GM08714 (cell line): ENCODE data around the gene LPAR6.
"Not testable (repeated sequence)": the region's sequence is repeated elsewhere in the genome, so short reads cannot be mapped to it uniquely, and the experiment has no call there.

Experiments
- H3K4me3 ChIP-seq: fragments of 200-500 bp; sonication (Bioruptor generic); 2 replicates; pipeline ENCODE4 v1.5.1; 2014; ENCODE audit warnings: mild to moderate bottlenecking, low read length, inconsistent platforms
- ZNF274 ChIP-seq: IDR thresholded peaks from 2 replicates; pipeline ENCODE4 v1.6.1; 2012; ENCODE audit warnings: mild to moderate bottlenecking, low read depth, low read length

Gene LPAR6, protein sequence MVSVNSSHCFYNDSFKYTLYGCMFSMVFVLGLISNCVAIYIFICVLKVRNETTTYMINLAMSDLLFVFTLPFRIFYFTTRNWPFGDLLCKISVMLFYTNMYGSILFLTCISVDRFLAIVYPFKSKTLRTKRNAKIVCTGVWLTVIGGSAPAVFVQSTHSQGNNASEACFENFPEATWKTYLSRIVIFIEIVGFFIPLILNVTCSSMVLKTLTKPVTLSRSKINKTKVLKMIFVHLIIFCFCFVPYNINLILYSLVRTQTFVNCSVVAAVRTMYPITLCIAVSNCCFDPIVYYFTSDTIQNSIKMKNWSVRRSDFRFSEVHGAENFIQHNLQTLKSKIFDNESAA

DNA sequence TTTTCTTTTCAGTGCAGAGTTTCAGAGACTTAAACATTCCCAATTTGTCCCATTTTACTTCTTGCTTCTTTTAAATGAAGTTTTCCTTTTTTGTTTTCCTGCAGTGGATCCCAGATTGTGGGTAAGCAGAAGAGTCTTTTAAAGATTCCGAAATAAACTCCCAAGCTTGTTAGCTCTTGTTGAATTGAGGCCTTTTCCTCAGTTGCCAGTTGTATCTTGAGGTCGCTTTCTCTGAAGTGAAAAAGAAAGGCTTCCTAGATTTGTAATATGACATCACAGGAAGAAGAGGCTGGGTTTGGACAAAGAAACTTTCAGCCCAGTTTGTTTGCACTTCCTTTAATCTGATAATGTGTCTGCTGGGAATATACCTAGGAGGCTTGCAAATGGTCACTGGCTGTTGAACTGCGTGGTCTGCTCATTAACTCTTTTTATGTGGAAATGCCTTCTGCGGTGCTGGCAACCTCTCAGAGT, at the start of gene LPAR6:
TSS of gene LPAR6 (minus strand) at position 233 of the 471 bp plus-strand sequence. CDS start 690 bp downstream, outside the sequence.
- peak within 1 kb of the TSS; percentile 82 for H3K4me3 ChIP-seq

DNA sequence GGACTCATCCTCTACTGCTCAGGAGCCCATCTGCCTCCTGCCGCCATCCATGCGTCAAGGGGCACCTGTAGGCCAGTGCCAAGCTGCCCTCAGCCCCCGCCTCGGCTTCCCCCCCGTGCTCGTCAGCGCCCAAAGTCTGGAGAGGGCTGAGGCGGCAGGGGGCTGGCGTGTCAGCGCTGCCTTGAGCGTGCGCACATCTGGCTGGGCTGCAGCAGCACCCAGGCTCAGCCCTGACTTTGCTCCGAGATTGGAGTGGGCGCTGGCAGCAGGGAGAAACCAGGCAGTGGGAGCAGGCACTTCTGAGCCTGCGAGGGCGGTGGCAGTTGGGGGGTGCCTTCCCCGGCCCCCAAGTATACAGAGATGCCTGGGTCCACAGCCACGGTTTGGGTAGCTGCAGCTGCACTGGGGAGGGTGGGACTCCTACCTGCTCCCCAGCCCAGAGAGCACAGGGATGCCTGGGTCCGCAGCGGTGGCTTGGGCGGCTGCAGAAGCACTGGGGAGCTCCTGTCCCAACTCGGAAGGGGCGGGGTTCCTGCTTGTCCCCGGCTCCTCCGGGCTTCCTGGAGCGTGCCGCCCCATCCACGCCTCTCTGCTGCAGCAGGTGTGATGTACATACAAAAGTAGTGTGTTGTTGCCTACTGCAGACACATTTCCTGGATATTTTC, 44.8 kb upstream of the LPAR6 start:
- no peak for TF ChIP-seq ZNF274
- H3K4me3 ChIP-seq = no peak overlapping the region

More for the DNA sequence above, at the start of gene LPAR6:
- no peak for TF ChIP-seq ZNF274

DNA sequence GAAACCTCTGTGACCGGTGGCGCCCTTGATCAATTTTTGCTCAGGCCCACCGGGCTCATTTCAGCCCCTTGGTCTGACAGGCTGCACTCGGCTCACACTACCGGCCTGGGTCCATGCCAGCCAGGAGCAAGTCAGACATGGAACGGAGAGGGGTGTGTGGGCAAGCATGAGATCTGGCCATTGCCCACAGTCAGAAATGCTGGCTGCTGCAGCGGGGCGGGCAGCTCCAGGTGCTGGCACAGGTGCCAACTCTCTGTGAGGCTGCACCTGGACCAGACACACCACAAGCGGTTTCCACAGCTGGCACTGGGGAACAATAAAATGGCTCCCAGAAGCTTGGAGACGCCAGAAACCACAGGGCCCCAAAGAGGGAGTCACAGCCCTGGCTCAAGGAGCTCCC, 43.6 kb upstream of the LPAR6 start:
- no peak overlapping the region for H3K4me3 ChIP-seq
- TF ChIP-seq ZNF274 = no peak

DNA sequence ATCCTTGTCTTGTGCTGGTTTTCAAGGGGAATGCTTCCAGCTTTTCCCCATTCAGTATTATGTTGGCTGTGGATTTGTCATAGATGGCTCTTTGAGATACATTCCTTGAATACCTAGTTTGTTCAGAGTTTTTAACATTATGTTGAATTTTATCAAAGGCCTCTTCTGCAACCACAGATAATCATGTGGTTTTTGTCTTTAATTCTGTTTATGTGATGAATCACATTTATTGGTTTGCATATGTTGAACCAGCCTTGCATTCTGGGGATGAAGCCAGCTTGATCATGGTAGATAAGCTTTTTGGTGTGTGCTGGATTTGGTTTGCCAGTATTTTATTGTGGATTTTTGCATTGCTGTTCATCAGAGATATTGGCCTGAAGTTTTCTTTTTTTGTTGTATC, 38.3 kb upstream of the LPAR6 start:
- not testable (repeated sequence) for H3K4me3 ChIP-seq

DNA sequence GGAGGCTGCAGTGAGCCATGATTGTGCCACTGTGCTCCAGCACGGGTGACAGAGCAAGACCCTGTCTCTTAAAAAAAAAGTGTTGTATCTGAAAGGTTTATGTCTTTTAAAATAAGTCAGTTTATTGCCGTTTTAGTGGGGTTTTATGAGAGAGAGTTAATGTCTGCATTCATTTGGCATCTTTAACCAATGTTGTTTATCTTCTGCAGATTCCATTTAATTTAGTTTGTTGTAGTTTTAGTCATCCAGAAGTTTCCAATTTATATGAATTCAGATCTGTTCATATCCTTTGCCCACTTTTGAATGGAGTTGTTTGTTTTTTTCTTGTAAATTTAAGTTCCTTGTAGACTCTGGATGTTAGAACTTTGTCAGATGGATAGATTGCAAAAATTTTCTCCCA, 36.7 kb upstream of the LPAR6 start:
- H3K4me3 ChIP-seq = no peak overlapping the region
- no peak for TF ChIP-seq ZNF274

DNA sequence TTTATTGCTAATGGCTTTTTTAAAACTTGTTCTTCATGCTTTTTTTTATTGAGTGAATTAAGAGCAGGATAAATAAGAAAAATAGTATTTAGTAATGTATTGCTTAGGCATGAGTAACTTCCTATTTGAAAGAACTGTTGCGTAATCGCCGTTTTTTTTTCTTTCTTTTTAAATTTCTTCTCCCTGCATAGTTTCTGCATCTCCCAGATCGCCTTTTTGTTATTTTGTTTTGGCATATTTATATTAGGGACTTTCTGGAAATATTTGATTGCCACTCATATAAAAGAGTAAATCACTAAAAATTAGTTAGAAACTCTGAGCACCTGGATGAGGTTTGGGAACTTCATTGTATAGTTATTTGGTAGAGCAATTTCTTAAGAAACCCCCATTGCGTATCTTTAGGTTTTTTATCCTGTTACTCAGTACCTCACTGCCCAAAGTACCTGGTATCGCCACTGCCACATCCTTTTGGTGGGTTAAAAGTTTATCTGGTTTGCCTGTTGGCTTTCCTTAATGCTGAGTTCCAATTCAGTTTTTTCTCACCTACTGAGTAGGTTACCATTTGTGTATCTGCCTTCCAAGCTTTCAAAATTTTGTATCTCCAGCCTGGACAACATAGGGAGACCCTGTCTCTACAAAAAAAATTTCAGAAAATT, 36.2 kb upstream of the LPAR6 start:
- no peak overlapping the region for H3K4me3 ChIP-seq
- no peak for TF ChIP-seq ZNF274

DNA sequence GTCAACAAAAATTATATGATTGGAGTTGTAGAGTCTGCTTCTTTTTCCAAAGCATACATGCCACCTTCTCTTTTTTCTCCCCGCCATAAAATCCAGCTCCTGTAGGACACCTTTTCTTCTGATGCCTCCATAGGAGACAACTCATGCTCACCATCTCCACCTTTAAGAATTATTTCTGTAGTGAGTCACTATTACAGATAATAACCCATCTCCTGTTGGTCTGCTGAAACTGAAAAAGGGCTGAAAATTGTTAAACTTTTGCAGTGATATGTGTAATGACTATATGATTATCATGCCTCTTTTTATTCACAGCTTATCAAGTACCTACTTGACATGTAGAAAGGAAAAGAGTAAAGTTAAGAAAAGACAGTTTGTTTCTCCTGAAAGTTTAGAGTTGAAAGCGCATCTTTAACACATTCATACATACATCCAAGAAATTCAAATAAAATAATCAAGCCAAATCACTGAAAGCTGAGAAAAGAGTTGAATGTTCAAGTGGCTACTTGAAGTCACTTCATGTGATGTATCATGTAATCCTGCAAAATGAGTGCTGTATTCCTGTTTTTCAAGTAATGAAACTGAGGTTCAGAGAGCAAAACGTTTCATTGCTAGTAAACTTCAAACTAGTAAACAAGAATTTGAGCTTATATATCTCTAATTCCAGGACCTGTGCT, 35.5 kb upstream of the LPAR6 start:
- TF ChIP-seq ZNF274 = no peak
- no peak overlapping the region for H3K4me3 ChIP-seq

DNA sequence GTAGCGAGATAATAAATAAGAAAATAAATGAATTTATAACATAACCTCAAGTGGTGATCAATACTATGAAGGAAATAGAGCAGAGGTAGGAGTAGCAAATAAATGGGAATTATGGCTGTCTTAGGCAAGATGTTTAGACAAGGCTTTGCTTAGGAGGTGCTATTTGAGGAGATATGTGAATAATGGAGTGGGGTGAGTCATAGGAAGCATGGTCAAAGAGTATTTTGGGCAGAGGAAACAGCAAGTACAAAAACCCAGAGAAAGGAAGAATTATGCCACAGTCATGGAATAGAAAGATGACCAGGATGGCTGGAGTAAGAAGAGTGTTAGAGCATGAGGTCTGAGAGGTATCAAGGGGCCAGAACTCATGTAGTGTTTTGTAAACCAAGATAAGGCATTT, 33.6 kb upstream of the LPAR6 start:
- no peak for TF ChIP-seq ZNF274
- H3K4me3 ChIP-seq = no peak overlapping the region

DNA sequence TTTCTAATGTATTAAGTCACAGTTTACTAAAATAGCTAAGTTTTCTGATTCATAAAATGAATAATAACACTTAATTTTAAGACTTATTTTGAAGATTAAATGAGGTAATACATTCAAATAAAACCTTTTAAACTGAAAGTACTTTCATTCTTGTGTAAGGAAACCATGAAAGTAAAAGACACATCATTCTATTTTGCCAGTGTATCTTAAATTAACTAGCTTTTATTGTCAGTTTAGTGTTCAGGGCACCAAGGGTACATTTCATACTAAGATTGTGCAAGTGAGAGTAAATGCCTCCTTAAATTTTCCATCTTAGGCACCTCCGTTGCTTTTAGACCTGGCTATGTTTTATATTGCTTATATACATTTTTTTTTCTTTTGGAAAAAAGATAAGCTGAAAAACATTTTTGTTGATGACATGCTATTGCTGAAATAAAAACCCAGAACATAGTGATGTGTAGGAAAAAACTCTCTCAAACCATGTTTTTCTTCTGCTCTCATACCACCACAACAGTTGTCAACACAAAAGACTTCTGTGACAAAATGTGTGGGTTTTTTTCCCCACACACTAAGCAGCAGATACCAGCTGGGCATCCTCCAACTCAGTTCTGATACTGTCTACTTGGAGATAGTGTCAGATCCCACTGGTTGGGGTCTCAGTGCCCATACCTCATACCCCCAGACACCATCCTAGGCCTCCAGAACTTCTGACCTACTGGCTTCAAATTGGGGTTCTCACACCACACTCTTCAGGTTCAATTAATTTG, 30.7 kb upstream of the LPAR6 start:
- TF ChIP-seq ZNF274 = no peak
- no peak overlapping the region for H3K4me3 ChIP-seq

DNA sequence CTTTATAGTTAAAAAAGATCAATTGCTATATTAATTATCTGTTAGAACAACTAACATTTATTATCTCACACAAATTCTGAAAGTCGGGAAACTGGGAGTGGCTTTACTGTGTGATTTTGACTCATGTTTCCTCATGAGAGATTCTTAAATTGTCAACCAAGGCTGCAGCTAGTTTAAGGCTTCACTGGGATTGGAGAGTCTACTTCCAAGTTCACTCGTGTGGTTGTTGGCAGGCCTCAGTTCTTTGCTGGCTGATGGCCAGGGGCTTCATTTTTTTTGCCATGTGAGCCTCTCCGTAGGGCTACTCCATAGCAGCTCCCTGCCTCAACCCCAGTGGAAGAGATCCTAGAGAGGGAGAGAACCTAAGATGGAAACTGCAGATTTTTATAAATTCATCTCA, 24.5 kb upstream of the LPAR6 start:
- H3K4me3 ChIP-seq = no peak overlapping the region
- TF ChIP-seq ZNF274 = no peak

DNA sequence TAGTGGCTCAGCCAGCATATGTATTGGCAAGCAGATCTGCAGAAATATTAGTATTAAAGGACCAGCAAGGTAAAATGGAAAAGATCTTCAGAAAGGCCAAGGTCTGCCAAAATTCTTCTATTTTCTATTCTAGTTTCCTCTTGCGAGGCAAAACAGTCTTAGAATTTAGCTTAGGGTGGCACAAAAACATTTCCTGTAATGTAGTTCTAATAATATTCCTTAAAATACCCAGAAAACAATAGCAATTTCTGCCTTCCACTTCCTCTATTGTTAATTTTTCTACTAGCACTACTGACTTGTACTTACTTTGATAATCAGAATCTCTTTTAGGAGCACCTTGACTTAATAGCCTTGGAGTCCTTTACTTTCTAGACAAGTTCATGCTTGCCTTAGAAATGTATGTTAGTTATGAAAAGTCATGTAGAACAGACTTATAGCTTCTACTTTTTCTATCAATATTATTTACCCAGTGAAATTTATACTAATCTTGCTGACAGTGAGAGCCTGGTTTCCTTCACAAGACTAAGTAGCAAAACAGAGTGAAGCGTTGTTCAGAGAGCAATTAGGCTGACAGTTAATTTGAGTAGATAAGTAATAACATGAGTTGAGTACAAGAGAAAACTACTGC, 23.9 kb upstream of the LPAR6 start:
- TF ChIP-seq ZNF274 = no peak
- no peak overlapping the region for H3K4me3 ChIP-seq

DNA sequence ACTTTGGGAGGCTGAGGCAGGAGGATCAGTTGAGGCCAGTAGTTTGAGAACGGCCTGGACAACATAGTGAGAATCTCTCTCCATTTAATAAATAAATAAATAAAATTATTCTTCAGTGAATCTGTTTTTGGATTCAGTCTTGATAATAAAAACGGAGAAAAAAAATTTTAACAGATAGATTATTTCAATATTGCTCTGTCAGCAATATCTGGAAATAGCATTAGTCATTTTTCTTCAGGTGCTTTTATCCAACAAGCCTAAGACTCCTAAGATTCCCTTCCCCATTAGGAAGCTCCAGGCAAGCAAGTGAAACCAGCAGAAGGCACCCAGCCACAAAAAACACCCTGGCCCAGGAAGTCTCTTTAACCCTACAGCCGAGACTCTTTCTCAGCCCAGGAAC, 21.3 kb upstream of the LPAR6 start:
- TF ChIP-seq ZNF274 = no peak
- H3K4me3 ChIP-seq = no peak overlapping the region

DNA sequence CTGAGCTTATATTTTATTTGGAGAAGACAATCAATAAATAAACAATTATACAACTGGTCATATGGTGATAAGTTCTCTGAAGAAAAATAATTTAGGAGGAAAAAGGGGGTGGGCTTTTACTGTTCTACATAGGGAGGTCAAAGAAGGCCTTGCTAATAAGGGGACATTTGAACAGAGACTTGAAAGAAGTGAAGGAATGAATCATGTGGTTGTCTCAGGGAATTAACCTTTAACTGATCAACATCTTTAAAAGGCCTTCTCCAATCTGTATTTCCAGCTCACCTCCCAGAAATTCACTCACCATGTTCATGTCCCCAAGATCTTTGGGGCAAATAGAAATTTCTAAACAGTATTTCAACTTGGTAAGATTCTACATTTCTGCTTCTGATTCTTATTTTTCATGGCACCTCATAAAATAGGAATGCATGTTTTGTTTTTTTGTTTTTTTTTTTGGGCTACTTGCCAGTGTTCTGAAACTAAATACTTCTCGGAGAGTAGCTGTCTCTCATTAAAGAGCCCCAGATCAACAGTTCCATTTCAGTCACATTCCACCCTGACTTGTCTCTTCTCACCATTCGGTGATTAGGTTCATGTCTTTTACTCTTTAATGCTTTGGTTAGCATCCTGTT, 19.2 kb upstream of the LPAR6 start:
- H3K4me3 ChIP-seq = no peak overlapping the region

More for the DNA sequence above, 19.2 kb upstream of the LPAR6 start:
- TF ChIP-seq ZNF274 = no peak
